Tongue (tissue), 3 donors: ENCODE results near the gene TOLLIP. TPM values are rescaled to one million over a fixed set of nuclear protein-coding genes. Genes with fewer than 3 reads are reported as not detected.

Experiments used
- DNase-seq: peaks from one replicate; pipeline ENCODE4 v3.0.0-alpha.2; 2015
- small RNA-seq: library from RNA; depleted of rRNA; stranded (forward); fragments of <200 nt; gene quantifications from one replicate; pipeline ENCODE3, GENCODE V24; 2014; ENCODE audit warnings: low replicate concordance
- total RNA-seq: library from RNA; depleted of rRNA; stranded (reverse); fragments of >200 nt; gene quantifications from one replicate; pipeline ENCODE4 v1.2.3, GENCODE V29; 2014

Gene TOLLIP
- total RNA-seq, 1 donor from 2014 or later: 32.7 TPM

DNA sequence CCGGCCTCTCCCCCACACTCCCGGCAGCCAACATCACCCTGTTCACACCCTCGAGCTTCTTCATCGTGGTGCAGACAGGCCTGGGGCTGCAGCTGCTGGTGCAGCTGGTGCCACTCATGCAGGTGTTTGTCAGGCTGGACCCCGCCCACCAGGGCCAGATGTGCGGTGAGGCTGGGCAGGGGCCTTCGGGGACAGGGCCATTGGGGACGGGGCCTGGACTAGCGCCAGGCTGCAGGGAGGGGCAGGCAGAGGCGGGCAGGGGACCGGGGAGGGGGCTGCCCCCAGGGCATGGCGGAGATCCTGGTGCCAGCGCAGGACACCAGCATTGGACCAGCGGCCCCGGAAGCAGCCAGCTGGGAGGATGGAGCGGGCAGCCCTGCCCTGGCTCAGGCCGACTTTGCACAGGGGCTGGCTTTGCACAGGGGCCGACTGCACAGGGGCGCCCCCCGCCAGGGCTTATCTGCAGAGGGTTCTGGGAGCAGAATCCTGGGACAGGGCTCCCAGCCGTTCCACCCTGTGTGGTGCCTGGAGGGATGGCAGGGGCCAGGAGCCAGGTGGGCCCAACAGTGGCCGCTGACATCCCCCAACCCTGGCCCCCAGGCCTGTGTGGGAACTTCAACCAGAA is 77.9 kb downstream of the TOLLIP start:
- peak; percentile 34 for DNase-seq

GRCh38 chr11:1230456-1231395 is 78.7 kb downstream of the TOLLIP start:
- no peak for DNase-seq

DNA sequence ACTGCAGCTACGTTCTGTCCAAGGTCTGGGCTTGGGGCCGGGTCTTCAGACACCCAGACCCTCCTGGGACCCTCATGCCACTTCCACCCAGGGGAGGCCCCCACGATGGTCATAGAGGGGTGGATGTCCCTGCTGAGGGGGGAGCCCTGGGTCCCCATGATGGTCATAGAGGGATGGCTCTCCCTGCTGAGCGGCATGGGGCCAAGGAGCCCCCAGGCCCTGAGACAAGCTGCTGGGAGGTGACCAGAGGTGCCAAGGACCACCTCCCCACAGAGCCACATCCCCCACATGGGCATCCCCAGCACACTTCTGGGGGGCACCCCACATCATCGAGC is 79.3 kb downstream of the TOLLIP start:
- DNase-seq: no peak

DNA sequence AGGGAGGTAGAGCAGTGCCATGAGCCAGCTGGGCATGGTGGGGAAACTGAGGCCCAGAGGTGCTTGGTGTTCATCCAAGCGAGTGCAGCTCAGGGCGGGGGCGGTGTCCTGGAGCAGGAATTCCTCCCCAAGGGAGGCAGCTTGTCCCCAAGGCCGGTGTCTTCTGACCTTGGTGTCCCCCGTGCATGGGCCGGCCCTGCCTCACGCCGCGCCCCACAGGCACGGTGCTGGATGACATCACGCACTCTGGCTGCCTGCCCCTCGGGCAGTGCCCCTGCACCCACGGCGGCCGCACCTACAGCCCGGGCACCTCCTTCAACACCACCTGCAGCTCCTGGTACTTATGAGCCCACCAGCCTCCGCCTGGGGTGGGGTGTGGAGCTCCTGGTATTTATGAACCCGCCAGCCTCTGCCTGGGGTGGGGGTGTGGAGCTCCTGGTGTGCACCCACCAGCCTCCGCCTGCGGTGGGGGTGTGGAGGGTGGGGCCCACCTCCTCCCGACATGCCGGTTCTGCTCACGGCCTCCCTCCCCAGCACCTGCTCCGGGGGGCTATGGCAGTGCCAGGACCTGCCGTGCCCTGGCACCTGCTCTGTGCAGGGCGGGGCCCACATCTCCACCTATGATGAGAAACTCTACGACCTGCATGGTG is 79.8 kb downstream of the TOLLIP start:
- no peak for DNase-seq

DNA sequence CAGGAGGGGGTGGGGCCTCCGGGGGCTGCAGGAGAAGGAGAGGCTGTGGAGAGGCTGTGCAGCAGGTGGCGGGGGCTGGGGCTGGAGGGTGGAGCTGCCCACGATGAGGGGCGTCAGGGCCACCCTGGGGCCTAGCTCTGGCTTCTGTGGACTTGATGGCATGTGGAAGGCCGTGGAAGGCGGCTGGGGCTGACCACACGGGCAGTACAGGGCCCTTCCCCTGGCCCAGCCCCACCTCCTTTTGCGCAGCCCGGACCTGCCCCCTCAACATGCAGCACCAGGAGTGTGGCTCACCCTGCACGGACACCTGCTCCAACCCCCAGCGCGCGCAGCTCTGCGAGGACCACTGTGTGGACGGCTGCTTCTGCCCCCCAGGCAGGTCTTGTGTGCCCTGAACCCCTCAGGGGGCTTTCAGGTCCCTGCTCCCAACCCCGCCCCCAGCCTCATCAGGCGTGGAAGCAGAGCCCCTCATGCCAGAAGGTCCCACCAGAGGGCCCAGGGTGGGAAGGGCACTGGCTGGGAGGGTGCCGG is 80.4 kb downstream of the TOLLIP start:
- DNase-seq: no peak

GRCh38 chr11:1228101-1228821 is 81.2 kb downstream of the TOLLIP start:
- DNase-seq: no peak

GRCh38 chr11:1227551-1228100 is 81.8 kb downstream of the TOLLIP start:
- DNase-seq: no peak

DNA sequence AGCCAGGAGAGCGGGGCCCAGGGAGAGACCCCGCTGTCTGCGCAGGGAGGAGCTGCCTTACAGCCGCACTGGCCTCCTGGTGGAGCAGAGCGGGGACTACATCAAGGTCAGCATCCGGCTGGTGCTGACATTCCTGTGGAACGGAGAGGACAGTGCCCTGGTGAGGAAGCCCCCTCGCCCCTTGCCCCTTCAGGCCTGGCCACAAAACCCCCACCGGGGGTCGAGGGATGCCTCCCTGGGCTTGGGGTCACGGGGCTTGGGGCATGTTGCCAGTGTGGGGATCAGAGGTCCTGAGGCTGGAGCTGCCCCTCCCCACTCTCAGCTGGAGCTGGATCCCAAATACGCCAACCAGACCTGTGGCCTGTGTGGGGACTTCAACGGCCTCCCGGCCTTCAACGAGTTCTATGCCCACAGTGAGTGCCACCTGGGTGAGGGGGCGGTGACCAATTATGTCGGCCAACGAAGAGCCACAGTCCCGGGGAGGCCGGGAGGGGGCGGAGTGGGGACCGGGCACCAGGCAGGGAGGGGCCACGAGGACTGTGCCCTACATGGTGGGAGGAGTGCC is 82.4 kb downstream of the TOLLIP start:
- no peak for DNase-seq

- DNase-seq: no peak
Observed at GRCh38 chr11:1226226-1226985, 83.0 kb downstream of the TOLLIP start.

DNA sequence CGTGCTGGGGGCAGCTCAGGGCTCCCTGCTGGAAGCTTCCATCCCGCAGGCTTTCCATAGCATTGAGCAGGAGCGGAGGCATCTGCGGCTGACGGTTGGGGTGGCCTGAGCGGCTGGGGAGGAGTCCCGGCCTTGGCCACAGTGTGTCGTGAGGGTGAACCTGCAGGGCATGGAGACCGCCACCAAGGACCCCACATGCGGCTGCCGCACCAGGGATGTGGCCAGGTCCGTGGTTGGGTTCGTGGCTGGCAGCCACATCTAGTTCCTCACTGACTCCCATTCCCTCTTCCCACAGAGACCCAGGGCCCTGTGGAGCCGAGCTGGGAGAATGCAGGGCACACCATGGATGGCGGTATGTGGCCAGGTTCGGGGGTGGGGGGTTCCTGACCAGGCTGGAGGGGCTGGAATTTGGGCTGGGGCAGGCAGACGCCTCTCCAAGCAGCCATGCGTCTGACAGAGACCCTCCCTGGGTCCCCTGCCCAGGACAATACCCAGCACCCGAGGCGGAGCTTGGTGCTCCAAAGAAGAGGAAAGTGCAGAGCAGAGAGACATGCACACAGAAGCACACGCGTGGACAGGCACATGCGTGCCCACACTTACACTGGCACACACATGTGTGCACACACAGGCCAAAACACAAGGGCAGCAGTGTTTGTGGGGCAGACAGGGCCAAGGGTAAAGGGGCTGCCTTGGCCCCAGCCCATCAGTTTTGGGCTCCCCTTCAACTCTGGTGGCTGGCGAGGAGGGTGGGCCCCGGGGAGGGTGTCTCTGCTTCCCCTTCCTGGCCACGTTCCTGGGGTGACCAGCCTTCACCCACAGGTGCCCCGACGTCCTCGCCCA is 83.8 kb downstream of the TOLLIP start:
- no peak for DNase-seq

- DNase-seq: no peak
Observed at GRCh38 chr11:1224491-1225385, 84.7 kb downstream of the TOLLIP start.

Small RNA genes lying within 50 kb of the gene (small RNA-seq; reads per million reads assigned to genes)
- gene MIR6744: not detected

Other genes with a start within 250 kb of the TOLLIP start
- 1.8 TPM for gene MUC2, start 234.8 kb downstream of the TOLLIP start, total RNA-seq
- gene MUC5AC, start 151.7 kb downstream of the TOLLIP start, total RNA-seq: not detected
- 159 TPM for gene MUC5B, start 86.6 kb downstream of the TOLLIP start, total RNA-seq
- gene BRSK2, start 80.3 kb upstream of the TOLLIP start, total RNA-seq: 0.41 TPM
- 27.1 TPM for gene MOB2, start 177.1 kb upstream of the TOLLIP start, total RNA-seq